ENCODE data around the gene MYO16.

MYO16 gene

DNA sequence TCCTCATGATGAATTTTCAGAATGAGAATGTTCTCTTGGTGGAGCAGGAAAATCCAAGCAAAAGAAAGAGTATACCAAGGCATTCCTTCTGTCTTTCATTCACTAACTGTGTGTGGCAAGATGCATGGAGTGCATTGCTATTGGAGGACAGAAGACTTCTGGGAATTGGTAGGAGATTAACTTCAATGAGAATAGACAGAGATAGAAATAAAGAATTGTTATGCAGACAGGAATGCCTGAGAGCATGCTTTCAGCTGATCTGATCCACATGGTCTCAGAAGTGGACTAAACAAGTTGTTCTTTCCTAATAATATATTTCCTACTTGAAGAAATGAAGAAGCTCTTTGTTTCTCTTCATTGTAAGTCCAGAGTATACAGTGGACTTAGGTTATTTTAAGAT, 303.6 kb downstream of the MYO16 start:
- no peak for DNase-seq (ENCODE audit: low read depth)

DNA sequence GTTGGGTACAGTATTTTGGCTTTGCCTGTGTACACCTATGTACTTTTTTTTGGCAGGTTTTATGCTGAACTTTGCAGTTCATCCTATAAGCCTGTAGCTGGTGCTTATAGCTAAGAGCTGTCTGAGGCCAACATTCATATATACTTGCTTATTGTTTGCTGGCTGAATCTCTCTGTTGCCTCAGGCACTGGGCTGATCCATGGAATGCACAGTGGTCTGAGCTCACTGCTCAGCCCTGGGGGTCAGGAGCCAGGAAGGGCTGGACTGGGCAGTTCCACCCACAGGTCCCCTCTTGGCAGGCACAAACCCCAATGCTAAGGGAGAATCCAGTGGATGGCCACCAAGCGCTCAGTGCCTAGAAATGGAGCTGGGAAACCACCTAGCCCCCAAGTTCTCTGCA, 308.7 kb downstream of the MYO16 start:
- DNase-seq (ENCODE audit: low read depth) = no peak

DNA sequence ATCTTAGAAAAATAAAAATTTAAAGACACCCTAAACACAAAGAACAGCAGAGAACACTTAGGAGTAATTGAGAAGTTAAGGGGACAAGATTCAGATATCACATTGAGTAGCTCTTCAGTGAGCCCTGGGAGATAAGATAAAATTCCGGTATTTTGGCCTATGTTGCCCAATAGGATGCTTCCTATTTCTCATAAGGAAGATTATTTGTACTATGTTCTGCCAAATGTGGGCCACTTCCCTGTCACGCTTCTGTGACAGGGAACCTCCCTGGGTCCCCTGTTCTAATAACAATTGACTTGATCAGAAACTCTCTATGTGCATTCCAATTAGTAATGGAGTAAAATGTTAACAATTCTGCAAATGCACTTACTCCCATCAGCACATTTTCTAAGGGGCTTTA, 310.7 kb downstream of the MYO16 start:
- DNase-seq (ENCODE audit: low read depth) = no peak

DNA sequence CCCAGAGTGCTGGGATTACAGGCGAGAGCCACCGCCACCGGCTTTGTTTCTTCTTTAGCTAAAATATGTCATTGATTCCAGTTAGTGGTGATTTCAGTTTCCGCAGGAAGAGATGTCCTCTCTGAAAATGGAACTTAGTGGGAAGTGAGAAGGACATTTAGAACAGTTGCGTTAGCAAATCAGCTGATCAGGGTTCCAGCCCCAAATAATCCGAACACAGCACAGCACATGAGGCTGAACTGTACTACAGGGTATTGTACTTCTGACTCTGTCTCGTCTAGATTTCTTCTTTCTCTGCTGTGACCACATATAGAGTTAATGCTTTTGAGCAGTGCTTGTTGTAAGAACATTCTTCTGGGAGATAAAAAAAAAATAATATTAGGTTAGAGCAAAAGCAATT, 314.4 kb downstream of the MYO16 start:
- DNase-seq (ENCODE audit: low read depth) = no peak

DNA sequence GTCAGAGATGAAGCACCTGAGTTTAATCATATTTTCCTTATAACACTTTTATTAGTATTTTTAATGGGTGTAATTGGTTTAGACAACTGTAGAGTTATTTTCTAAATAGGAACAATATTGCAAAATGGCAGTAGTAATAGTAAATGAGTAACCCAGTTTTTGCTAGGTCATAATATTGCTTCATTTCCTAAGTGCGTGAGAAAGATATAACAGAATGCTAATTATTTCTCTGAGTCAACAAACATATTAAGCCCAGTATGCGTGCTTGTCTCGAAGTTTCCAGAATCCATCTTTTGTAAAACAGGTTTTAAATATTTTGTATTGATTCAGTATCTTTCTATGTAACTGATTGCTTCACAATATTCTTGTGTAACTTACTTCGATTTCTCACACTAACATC, 315.3 kb downstream of the MYO16 start:
- no peak for DNase-seq (ENCODE audit: low read depth)

DNA sequence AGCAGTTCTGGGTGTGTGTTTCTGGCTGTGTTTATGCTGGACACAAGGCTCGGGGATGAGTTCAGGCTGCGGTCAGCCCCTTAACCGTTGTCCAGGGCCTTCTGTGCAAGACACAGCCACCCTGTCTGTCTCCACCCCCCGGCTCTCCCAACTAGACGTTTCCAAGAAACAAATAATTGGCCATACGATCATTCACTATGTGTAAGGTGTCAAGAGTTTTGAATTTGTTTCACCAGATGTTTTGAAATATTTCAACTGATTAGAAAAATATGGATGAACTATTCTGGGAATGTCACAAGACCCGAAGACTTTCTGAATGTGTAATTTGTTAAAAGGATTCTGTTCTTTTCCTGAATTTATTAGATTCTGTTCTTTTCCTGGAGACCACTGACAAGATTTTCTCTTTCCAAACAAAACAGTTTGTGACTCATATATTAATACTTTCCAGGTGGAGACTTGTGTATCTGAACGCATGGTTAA, 318.2 kb downstream of the MYO16 start:
- no peak for DNase-seq (ENCODE audit: low read depth)

DNA sequence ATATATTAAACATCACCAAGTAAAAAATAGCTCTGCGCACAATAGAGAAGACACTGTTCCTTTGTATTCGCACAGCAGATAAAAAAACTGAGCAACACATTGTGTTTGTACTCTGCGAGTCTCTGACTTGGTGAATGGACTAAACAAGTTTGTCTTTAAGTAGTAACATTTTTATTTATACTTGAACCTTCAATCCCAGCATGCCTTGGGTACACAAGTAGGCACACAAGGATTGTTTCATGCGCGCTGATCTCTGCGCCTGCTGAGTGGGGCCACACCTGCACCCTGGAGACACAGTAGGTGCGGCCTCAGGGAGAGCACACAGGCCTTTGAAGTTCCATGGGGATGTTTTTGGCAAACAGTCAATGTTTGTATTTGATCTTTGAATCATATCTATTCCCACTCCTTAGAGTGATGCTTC, 318.9 kb downstream of the MYO16 start:
- no peak for DNase-seq (ENCODE audit: low read depth)

DNA sequence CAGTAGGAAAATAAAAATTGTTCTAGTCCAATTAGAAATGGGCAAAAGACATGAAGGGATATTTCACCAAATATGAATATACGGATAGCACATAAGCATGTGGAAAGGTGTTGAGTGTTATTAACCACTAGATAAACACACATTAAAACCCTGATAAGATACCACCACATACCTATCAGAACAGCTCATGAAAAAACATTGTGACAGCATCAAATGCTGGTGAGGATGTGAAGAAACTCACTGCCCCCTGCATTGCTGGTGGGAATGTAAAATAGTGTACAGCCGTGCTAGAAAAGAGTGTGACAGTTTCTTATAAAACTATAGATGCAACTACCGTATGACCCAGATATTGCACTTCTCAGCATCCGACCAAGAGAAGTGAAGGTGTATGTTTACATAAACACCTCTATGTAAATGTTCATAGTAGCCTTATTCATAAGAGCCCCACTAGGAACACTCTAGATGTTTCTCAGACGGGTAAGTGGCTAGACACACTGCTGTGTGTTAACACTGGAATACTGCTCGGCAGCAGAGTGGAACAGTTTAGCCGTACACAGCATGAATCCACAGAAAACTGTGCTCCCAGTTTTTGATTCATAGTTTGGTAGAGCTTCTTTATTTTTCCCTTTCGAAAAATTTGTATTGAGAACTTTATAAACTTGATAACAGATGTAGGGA, 321.1 kb downstream of the MYO16 start:
- DNase-seq (ENCODE audit: low read depth) = no peak

DNA sequence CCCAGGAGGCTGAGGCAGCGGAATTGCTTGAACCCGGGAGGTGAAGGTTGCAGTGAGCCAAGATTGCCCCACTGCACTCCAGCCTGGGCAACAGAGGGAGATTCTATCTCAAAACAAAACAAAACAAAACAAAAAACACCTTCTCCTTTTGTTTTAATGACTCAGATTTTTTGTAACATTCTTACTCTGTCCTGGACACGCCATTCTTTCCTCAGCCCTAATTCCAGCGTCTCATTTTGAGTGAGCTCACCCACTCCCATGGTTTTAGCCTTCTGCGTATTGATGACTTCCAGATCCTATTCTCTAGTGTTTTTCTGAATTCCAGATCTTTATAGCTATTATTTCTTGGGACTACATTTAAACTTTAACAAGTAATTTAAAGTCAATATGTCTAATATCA, 326.3 kb downstream of the MYO16 start:
- no peak for DNase-seq (ENCODE audit: low read depth)

DNA sequence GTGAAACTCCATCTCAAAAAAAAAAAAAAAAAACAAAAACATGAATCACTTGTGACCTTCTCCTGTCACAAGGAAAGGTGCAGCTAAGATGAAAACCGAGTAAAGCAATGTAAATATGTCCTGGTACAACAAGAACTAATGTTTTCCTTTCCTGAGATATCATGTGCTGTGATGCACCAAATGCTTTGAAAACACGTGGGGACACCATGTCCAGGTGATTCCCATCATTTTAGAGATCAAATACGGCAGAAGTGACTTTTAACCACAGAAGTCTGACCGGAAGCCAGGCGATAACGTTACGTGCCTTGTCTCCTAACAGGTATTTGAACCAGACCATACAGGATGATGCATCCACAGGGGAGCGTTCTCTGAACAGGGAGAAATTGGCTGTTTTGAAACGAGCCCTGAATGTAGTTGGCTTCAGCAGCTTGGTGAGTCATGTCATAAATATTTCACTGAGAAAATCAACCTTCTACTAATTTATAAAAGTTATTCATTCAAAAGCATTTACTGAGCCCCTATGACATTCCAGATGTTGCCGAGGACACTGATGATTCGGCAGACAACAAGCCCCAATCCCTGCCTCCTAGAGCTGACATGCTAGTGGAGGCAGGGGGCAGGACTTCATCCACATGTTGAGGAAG, 328.1 kb downstream of the MYO16 start:
- peak; percentile 74 for DNase-seq (ENCODE audit: low read depth)

DNA sequence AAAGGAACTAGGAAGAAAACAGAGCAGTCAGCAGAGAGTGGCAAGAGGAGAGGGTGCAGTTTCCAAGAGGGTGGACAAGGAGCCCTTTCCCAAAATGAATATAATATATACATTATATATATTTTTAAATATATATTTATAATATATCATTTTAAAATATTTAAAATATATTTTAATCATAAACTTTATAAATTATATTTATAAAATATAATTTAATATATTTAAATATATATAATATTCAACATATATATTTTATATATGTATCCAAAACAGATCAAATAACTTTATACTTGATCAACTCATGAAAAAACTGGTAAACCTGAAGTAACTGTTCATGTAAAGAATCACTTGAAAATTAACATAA, 328.6 kb downstream of the MYO16 start:
- no peak for DNase-seq (ENCODE audit: low read depth)

DNA sequence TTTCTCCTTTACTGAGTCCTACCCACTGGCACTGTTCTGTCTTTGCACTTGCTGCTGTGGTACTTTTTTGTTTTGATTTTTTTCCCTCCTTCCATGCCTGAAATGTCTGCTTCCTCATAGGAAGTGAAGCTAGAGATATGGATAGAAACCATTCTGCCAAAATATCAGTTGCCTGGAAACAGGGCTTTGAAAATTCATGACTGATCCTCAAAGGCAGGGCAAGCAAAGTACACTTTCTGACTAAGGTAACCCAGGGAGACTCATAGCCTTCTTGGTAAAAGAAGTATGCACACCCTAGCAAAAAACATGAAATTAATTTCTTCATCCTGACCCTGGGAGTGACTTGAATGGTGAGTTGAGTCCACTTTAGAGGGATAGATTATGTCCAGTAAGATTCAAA, 329.8 kb downstream of the MYO16 start:
- DNase-seq (ENCODE audit: low read depth) = no peak

DNA sequence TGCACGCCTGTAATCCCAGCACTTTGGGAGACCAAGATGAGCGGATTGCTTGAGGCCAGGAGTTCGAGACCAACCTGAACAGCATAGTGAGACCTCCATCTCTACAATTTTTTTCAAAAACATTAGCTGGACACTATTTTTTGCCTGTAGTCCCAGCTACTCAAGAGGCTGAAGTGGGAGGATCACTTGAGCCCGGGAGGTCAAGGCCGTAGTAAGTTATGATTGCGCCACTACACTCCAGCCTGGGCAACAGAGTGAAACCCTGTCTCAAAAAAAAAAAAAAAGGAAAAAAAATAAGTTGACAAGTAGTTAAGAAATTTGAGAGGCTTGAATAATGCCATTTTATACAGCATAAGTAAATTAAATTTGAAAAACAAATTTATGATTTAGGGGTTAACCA, 330.6 kb downstream of the MYO16 start:
- no peak for DNase-seq (ENCODE audit: low read depth)

DNA sequence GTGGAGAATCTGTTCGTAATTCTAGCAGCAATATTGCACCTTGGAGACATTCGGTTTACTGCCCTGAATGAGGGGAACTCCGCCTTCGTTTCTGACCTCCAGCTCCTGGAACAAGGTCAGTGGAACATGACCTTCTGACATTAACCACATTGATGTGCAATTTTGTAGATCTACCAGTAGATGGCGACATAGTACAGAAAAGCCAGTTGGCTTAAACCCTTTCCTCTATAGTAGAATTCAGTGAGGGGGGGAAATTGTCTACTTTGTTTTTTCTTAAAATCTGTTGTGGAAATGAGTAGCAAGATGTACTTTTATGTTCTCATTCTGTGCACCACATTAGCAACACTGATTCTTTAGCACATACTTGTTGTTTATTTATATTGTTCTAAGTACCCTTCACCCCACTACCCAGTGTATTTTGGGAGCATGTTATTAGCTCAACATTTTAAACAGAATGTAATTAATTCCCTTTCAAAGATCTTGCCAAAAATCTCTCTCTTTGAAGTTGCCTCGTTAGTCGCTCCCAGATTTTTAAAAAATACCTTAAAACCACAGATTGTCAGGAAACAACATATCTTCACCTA, 332.2 kb downstream of the MYO16 start:
- no peak for DNase-seq (ENCODE audit: low read depth)

DNA sequence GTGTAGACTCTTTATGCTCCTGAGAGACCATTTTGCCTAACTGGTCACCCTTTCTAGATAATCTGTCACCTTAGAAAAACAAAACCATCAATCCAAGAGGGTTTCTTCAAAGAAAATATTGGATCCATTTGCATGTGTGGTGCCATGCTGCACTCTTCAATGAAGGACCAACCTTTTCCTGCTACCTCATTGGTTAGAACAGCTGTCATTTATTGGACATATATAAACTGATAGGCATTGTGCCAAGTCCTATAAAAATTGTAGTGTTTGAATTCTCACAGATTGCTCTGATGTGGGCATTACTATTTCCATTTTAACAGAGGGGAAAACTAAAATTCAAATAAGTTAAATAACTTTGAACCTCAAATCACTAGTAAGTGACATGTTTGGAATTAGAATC, 333.2 kb downstream of the MYO16 start:
- DNase-seq (ENCODE audit: low read depth) = no peak

DNA sequence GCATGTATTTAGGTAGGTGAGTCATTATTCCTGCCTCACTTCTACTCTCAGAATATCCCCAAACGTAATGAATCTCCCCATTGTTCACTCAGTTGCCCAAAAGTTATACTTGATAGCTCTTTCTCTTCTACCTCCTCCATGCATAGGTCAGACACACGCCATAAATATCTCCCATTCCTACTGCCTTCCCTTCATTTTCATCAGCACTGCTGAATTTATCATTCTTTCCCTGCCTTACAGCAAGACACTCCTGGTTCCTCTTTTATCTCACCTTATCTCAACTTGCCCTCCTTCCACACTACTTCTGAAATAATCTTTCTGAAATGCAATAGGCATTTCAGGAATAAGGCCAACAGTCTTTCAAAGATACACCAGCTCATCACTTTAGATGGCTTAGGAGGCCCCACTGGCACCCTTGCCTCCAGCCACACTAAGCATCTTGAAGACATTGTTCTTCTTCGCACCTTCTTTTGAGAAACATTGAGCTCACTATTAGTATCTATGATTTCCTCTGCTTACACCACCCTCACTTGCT, 333.9 kb downstream of the MYO16 start:
- DNase-seq (ENCODE audit: low read depth) = no peak

DNA sequence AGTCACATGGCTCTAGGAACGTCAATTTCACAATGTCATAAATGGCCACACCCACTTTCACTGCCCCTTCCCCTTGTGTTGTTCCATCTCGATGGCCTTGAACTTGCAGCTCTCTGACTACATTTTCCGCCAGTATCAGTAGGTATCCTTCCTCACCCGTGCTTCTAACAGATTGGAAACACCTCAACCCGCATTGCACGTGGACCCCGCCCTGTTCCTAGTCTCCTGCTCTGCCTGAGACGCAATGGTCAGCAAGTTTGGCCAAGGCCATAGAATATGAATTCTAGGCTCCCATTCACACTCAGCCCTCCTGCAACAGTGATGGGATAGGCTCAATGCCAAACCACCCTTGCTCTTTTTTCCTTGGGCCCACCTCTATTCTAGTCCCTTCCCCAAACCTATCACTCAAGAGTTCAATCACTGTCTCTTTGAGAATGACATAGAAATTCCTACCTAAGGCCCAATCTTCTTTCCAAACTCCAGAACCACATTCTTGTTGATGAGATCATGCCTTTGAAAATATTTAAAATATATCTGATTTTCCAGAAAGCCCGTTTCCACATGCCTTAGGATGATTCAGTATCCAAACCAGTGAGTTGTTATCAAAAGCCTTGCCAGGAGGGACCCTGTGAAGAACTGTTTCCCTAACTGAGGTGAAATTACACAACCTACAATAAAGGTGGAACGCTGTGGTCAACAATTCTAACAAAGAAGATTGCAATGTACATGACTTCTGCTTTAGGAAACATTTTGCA, 334.6 kb downstream of the MYO16 start:
- DNase-seq (ENCODE audit: low read depth) = peak; percentile 24

DNA sequence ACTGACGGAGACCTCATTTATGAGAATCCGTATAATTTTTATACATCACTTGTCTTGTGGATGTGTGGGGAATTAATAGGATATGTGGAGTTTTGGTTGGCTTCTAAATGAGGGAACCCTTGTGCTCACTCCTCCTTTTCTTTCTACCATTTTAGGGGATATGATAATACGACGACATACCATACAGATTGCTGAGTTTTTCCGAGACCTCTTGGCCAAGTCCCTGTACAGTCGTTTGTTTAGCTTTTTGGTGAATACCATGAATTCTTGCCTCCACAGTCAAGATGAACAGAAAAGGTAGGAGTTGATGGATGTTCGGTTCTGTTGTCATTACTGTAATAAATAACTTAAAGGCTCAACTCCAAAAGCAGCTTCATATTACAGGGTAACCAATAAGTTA, 335.2 kb downstream of the MYO16 start:
- DNase-seq (ENCODE audit: low read depth) = no peak

DNA sequence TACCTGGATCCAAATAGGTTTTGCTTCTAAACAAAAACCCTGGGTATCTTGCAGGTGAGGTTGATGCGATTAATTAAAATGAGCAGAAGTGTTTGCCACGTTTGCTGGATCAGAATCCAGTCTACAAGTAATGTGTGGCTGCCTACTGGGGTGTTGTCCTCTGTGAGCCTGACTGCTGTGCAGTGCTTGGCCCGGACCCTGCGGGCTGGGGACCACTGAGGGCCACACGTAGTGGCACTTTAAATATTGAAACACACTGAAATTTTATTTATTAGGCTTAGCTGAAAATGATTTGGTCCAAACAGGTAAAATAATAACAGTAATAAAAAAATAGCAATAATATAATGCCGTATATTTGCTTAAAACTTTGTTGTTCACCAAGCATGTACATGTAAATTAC, 338.0 kb downstream of the MYO16 start:
- no peak for DNase-seq (ENCODE audit: low read depth)

DNA sequence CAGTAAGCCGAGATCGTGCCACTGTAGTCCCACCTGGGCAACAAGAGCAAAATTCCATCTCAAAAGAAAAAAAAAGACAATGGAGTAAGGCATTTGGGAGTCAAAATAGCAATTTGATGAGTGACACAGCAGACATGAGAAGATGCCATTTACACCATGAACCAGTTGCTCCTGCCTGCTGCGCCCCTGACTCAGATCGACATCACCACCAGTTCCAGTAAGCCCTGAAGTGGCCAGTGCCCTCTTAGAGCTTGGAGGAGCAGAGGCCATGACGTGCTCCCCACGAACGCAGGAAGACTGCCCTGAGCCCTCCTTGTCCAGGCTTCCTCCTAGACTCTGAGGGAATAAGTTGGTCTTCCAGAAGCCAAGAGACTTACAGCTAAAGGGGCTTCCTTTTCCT, 339.2 kb downstream of the MYO16 start:
- no peak for DNase-seq (ENCODE audit: low read depth)

DNA sequence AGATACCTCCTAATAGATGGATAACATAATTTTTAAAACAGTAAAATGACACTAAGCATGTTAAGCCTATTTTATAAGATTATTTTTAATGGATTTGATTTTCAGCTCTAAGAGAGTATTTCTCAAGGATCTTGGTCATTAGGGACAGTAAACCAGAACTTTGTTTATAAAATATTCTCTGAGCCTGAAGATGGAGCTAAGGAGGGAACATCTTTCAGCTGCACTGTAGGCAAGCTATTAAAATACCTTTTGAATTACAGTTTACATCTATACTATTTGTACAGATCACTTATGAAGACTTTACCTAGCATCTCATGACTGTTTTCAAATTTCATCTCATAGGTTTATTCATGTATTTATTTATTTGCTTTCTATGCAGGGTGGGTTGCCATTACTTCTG, 345.3 kb downstream of the MYO16 start:
- DNase-seq (ENCODE audit: low read depth) = no peak

DNA sequence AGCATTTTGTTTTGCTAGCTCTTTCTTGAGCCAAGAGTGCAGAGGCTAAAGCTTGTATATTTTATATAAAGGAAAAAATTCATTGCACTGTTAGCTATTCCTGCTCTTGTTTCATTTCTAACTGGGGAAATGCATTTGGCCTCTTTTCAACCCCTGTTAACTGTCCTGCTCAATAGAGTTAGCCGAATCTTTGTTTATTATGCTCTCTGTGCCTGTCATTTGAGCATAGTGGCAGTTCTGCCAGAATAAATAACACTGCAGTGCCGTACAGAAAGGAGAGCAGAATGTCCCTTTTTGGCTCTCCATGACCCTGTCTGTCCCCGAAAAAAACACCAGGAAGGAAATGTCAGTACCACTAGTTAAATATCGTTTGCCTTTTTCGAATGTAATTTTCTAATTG, 350.8 kb downstream of the MYO16 start:
- no peak for DNase-seq (ENCODE audit: low read depth)

DNA sequence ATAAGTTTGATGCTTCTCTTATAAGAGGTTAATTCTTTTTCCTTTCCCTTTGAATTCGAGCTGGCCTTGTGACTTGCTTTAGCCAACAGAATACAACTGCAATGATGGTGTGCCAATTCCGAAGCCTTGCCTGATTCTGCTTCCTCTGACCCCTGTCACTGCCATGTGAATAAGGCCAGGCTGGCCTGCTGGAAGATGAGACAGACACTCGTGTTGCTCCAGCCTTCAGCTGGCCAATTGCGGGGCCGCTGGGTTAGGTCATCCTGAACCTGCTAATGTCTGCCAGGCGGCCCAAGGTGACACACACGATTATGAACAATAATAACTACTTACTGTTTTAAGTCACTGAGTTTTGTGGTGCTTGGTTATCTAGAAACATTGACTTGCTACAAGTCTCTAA, 352.0 kb downstream of the MYO16 start:
- no peak for DNase-seq (ENCODE audit: low read depth)

All from HS-5 (cell line).